Nephron progenitor cell (in vitro differentiated cells): ENCODE data around the gene OR6S1.

Experiments used
- DNase-seq: peaks from one replicate; pipeline ENCODE4 v3.0.0; 2021
- H3K27ac Mint-ChIP-seq: 2 replicates; pipeline ENCODE4 v1.8.0; 2021; ENCODE audit warnings: mild to moderate bottlenecking, moderate library complexity, mixed read lengths
- H3K27me3 Mint-ChIP-seq: 2 replicates; pipeline ENCODE4 v1.8.0; 2021; ENCODE audit warnings: mild to moderate bottlenecking, low read depth, mixed read lengths; ENCODE audit not compliant: poor library complexity
- H3K36me3 Mint-ChIP-seq: 2 replicates; pipeline ENCODE4 v1.8.0; 2021; ENCODE audit warnings: low read depth, mixed read lengths
- H3K4me1 Mint-ChIP-seq: 2 replicates; pipeline ENCODE4 v1.8.0; 2021; ENCODE audit warnings: mixed read lengths
- H3K4me3 Mint-ChIP-seq: 2 replicates; pipeline ENCODE4 v1.8.0; 2021; ENCODE audit warnings: mild to moderate bottlenecking, moderate library complexity, mixed read lengths
- H3K9me3 Mint-ChIP-seq: 2 replicates; pipeline ENCODE4 v1.8.0; 2021; ENCODE audit warnings: mild to moderate bottlenecking, moderate library complexity, mixed read lengths
- CTCF ChIP-seq: fragments of 200-600 bp; sonication (generic); IDR thresholded peaks from 2 replicates; pipeline ENCODE4 v1.5.0; 2021; ENCODE audit warnings: antibody characterized with exemption

OR6S1 gene

GRCh38 chr14:20659813-20660395 is 18.4 kb upstream of the OR6S1 start:
- Mint-ChIP-seq H3K9me3 (no peaks in the 10 kb centered on the region), H3K27me3 (peaks cover 100% of the 10 kb centered on the region), H3K4me3 (no peak overlapping the region), H3K27ac (no peak overlapping the region), H3K36me3 (no peaks in the 10 kb centered on the region), H3K4me1 (peaks cover 11% of the 10 kb centered on the region)
- TF ChIP-seq CTCF, result no peak
- DNase-seq, result no peak

- Mint-ChIP-seq H3K27me3 (peaks cover 99% of the 10 kb centered on the region), H3K9me3 (no peaks in the 10 kb centered on the region)
Measured at GRCh38 chr14:20659336-20659735, 17.8 kb upstream of the OR6S1 start.

GRCh38 chr14:20658246-20658645 is 16.8 kb upstream of the OR6S1 start:
- H3K4me3 Mint-ChIP-seq, result no peak overlapping the region
- no peak for DNase-seq
- H3K27me3 Mint-ChIP-seq, result peaks cover 99% of the 10 kb centered on the region
- no peaks in the 10 kb centered on the region for H3K36me3 Mint-ChIP-seq
- no peak for TF ChIP-seq CTCF
- no peaks in the 10 kb centered on the region for H3K9me3 Mint-ChIP-seq
- H3K4me1 Mint-ChIP-seq, result peaks cover 14% of the 10 kb centered on the region
- H3K27ac Mint-ChIP-seq, result no peak overlapping the region

More at GRCh38 chr14:20659336-20659735, 17.8 kb upstream of the OR6S1 start:
- TF ChIP-seq CTCF, result no peak
- Mint-ChIP-seq H3K4me3 (no peak overlapping the region), H3K27ac (no peak overlapping the region), H3K36me3 (no peaks in the 10 kb centered on the region), H3K4me1 (peaks cover 12% of the 10 kb centered on the region)
- no peak for DNase-seq

- Mint-ChIP-seq H3K27me3 (peaks cover 99% of the 10 kb centered on the region), H3K9me3 (no peaks in the 10 kb centered on the region), H3K36me3 (no peaks in the 10 kb centered on the region), H3K4me1 (peaks cover 17% of the 10 kb centered on the region), H3K27ac (no peak overlapping the region), H3K4me3 (no peak overlapping the region)
- DNase-seq, result peak; percentile 22
- TF ChIP-seq CTCF, result no peak
Measured at GRCh38 chr14:20657216-20658211, 16.0 kb upstream of the OR6S1 start.

GRCh38 chr14:20656274-20656673 is 14.8 kb upstream of the OR6S1 start:
- H3K36me3 Mint-ChIP-seq, result no peaks in the 10 kb centered on the region
- H3K4me3 Mint-ChIP-seq, result no peak overlapping the region
- H3K4me1 Mint-ChIP-seq, result peaks cover 18% of the 10 kb centered on the region
- no peak overlapping the region for H3K27ac Mint-ChIP-seq
- H3K27me3 Mint-ChIP-seq, result peaks cover 99% of the 10 kb centered on the region
- DNase-seq, result no peak
- H3K9me3 Mint-ChIP-seq, result no peaks in the 10 kb centered on the region
- no peak for TF ChIP-seq CTCF
